Kidney epithelial cell (primary cell): ENCODE data around the gene SLC27A5. TPM values are rescaled to one million over a fixed set of nuclear protein-coding genes. Genes with fewer than 3 reads are reported as not detected.
A peak's percentile ranks its signal among the peaks of the same experiment; 100 is the strongest.

Experiments used
- DNase-seq: peaks from one replicate; pipeline ENCODE4 v3.0.0-alpha.2; 2010; ENCODE audit warnings: low read depth
- H3K27me3 ChIP-seq: 2 replicates; pipeline ENCODE4 v1.6.0; 2011; ENCODE audit warnings: low read length; ENCODE audit not compliant: control insufficient read depth, insufficient read depth
- H3K36me3 ChIP-seq: 2 replicates; pipeline ENCODE4 v1.5.1; 2011; ENCODE audit warnings: low read length; ENCODE audit not compliant: control insufficient read depth, insufficient read depth
- H3K4me3 ChIP-seq: 2 replicates; pipeline ENCODE4 v1.5.1; 2011; ENCODE audit warnings: low read depth, mild to moderate bottlenecking, control low read depth, low read length
- CTCF ChIP-seq: IDR thresholded peaks from 2 replicates; pipeline ENCODE4 v1.5.1; 2011; ENCODE audit warnings: mild to moderate bottlenecking, moderate library complexity, low read length, control low read depth, inconsistent platforms; ENCODE audit not compliant: insufficient read depth, poor library complexity, severe bottlenecking
- total RNA-seq: library from RNA; depleted of rRNA; stranded (reverse); fragments of >200 nt; gene quantifications from 2 replicates; pipeline ENCODE4 v1.2.3, GENCODE V29; 2015

The SLC27A5 gene
- total RNA-seq, 1 donor from 2014 or later, result 9.2 TPM

DNA sequence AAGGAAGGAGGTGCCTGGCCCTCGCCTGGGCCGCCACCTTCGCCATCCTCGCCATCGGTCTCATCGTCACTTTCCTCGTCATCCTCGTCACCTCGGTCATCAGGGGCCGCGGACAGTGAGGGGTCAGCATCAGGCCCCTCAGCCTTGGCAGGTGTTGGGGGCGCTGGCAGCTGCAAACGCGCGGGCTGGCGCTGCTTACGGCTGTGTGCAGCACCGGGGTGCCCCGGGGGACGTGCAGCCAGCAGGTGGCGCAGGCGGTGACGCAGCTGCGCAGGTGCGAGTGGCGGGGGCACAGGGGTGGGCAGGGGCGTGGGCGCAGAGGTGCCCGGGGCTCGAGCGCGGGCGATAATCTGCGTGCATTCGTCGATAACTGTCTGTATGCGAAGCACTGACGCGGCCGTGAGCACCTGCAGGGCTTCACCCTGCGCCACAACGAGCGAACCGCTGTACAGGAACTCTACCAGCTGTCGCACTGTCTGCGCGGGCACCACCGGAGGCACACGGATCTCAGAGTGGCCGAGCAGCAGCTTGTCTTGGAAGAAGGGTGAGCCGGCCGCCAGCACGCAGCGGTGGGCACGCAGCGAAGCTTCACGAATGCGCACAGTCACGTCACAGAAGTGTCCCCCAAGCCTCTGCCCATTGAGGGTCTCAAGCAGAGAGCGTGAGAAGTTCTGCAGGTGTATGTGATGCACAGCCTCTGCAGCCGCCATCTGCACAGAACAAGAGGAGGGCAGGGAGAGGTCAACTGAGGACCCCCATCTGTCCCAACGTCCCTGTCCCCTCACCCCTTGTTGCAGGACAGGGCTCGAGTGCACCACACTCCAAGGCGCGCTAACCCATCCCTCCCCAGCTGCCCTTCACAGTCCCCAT, 5.4 kb upstream of the SLC27A5 start:
- H3K27me3 ChIP-seq, result no peaks in the 10 kb centered on the region
- TF ChIP-seq CTCF, result no peak

DNA sequence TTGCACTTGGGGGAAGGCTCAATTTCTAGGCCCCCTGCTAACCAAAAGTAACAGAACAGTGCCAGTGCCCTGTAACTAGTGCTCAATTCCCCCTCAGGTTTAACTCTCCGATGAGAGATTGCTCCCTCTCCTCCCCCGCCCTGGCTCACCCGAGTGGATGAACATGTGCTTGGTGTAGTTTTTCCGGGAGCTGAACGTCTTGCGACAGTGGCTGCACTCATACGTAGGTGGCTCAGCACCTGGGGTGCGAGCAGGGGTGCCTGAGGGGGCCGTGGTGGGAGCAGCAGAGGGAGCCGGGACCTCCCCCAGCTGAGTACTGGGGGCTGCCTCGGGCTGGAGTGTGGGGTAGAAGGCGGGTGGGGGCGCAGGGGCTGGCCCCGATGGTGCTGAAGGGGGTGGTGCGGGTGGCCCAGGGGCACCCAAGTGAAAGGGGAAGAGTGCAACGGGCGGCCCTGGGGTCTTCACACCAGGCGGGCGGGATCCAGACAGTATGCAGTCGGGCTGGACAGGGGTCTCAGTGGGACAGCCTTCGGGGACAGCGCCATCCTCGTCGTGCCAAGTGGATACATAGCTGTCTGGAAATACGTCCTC, 4.5 kb upstream of the SLC27A5 start:
- no peaks in the 10 kb centered on the region for H3K36me3 ChIP-seq
- no peak for DNase-seq
- TF ChIP-seq CTCF, result no peak
- no peaks in the 10 kb centered on the region for H3K27me3 ChIP-seq
- H3K4me3 ChIP-seq, result no peak overlapping the region

More for the DNA sequence above, 5.4 kb upstream of the SLC27A5 start:
- Histone ChIP-seq H3K4me3 (no peak overlapping the region), H3K36me3 (no peaks in the 10 kb centered on the region)
- no peak for DNase-seq

DNA sequence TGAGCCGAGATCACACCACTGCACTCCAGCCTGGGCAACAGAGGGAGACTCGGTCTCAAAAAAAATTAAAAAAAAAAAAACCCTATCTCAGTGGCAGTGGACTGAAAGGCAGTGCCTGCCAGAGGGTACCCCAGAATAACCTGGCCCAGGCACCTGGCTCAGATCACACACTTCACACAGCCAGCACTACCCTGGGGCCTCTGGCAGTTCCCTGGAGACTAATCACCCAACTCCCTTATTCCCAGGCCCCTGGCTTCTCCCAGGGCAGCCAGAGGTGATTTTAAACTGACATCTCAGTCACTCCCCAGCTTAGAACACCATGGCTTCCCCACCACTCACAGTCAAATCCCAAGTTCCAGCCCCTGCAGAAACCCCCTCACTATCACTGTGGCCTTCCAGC, 3.5 kb upstream of the SLC27A5 start:
- Histone ChIP-seq H3K4me3 (no peak overlapping the region), H3K27me3 (no peaks in the 10 kb centered on the region), H3K36me3 (no peaks in the 10 kb centered on the region)
- TF ChIP-seq CTCF, result no peak
- DNase-seq, result no peak

GRCh38 chr19:58514564-58515022, 2.8 kb upstream of the SLC27A5 start:
- Histone ChIP-seq H3K36me3 (no peaks in the 10 kb centered on the region), H3K27me3 (no peaks in the 10 kb centered on the region), H3K4me3 (peak overlapping the region; percentile 43)
- no peak for DNase-seq
- no peak for TF ChIP-seq CTCF

DNA sequence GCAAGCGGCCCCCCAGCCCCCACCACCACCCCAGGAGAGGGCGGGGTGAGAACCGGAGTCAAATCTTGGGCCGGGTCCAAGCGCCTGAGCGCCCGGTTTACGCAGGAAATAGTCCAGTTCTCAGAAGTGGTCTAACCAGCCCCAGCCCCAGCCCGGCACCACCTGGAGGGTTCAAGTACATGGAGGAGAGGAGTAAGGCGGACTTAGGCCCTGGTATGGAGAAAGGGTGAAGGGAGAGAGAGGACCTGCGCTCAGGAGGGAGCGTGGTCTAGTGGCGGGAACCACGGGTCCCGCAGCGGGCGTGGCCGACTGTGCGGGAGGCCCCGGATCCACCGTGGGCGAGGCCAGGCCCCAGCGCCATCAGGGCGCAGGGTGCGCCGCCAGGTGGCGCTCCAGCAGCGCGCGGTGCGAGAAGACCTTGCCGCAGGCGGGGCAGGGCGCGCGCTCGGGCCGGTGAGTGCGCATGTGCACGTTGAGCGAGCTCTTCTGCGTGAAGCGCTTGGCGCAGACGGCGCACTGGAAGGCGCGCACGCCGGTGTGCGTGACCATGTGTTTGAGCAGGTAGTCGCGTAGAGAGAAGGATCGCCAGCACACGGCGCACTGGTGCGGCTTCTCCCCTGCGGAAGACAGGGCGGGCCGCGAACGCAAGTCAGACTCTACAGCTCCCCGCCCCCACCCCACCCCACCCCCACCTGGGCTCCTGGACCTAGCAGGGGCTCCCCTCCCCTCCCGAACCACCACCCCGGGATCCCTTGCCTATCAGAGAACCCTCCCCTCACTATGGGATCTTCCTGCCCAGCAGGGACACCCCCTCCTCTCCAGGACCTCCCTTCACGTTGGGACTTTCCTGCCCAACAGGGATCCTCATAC, 2.1 kb upstream of the SLC27A5 start:
- H3K27me3 ChIP-seq, result no peaks in the 10 kb centered on the region
- peak; percentile 41 for DNase-seq
- no peaks in the 10 kb centered on the region for H3K36me3 ChIP-seq
- H3K4me3 ChIP-seq, result peak overlapping the region; percentile 43
- TF ChIP-seq CTCF, result peak; percentile 38
